ENCODE results near the gene WNT6. TPM values are rescaled to one million over a fixed set of nuclear protein-coding genes. Genes with fewer than 3 reads are reported as not detected.

WNT6 gene
- total RNA-seq, 1 experiment from 2014 or later = 1.4 TPM

- TF ChIP-seq EZH2 (IDR thresholded peaks at IDR 0.05) (no peak), MAX (IDR thresholded peaks at IDR 0.05) (no peak), ZBTB33 (IDR thresholded peaks at IDR 0.05; ENCODE audit: extremely low read depth, insufficient replicate concordance, low read length) (no peak), CBX3 (IDR thresholded peaks at IDR 0.05; ENCODE audit: low read depth) (no peak), SP1 (IDR thresholded peaks at IDR 0.05; ENCODE audit: low read depth) (no peak), POLR2AphosphoS5 (IDR thresholded peaks at IDR 0.05; ENCODE audit: low read depth, low read length) (no peak), POLR2A (IDR thresholded peaks at IDR 0.05; ENCODE audit: borderline replicate concordance, extremely low read depth, insufficient read depth, insufficient read length) (no peak), JUND (IDR thresholded peaks at IDR 0.05) (no peak), CTCF (IDR thresholded peaks at IDR 0.05 in 2 of 3, conservative IDR thresholded peaks at IDR 0.05 in 1 of 3; ENCODE audit: borderline replicate concordance in 1 of 3, insufficient read depth in 1 of 3, low read depth in 2 of 3, low read length in 2 of 3) (no peak), YY1 (IDR thresholded peaks at IDR 0.05; ENCODE audit: extremely low read depth, insufficient replicate concordance, low read depth, low read length) (no peak), TCF7L2 (IDR thresholded peaks at IDR 0.05; ENCODE audit: borderline replicate concordance, extremely low read depth, insufficient read depth, insufficient read length) (no peak), EGR1 (IDR thresholded peaks at IDR 0.05; ENCODE audit: low read depth) (no peak), ATF3 (IDR thresholded peaks at IDR 0.05) (no peak), CEBPB (IDR thresholded peaks at IDR 0.05; ENCODE audit: low read depth) (no peak), ZNF274 (IDR thresholded peaks at IDR 0.05; ENCODE audit: low read depth, low read length) (no peak), REST (IDR thresholded peaks at IDR 0.05; ENCODE audit: low read depth) (no peak), FOSL1 (IDR thresholded peaks at IDR 0.05; ENCODE audit: low read depth) (no peak), ZFX (IDR thresholded peaks at IDR 0.05) (no peak), SIN3A (IDR thresholded peaks at IDR 0.05; ENCODE audit: low read depth) (no peak), RAD21 (IDR thresholded peaks at IDR 0.05; ENCODE audit: low read depth) (no peak)
- H3K9me2 ChIP-seq (ENCODE audit: insufficient read depth) = no peaks in the 10 kb centered on the region
- H3K4me1 ChIP-seq (ENCODE audit: control insufficient read depth in 1 of 2, insufficient read depth in 2 of 2, low read length in 2 of 2) = peaks cover 5 to 14% of the 10 kb centered on the region in 2 experiments; a peak in 3 of 4 replicates
- H3K79me2 ChIP-seq (ENCODE audit: insufficient read depth, low read length) = no peaks in the 10 kb centered on the region
- intact Hi-C loops (cut with micrococcal nuclease) = loop anchor here (1.0 to 5.0 kb wide), 4 partner anchors 23 to 242 kb away; no protein-coding TSS in a partner anchor
- no peak overlapping the region for H3K4me3 ChIP-seq (replicated peaks in 1 of 2; ENCODE audit: low read depth in 1 of 2, low read length in 2 of 2)
- ChIA-PET RAD21 (ENCODE audit: low non-redundant PET in 1 of 2, low total read pairs in 2 of 2, uncharacterized antibody in 2 of 2, unreplicated experiment in 2 of 2) (interaction anchor here (0.6 to 3.4 kb wide), 4 partner anchors 15 to 39 kb away, joined by 3 to 48 read pairs (median 16); no protein-coding TSS in a partner anchor), POLR2A (interaction anchor here (1.0 to 2.0 kb wide), 2 partner anchors 18 to 20 kb away, joined by 3 to 7 read pairs; no protein-coding TSS in a partner anchor), CTCF (interaction anchor here (0.6 to 15.1 kb wide), 21 partner anchors 10 to 279 kb away, joined by 3 to 278 read pairs (median 4); partner anchors contain the start of genes CDK5R2 and WNT6)
- H2AFZ ChIP-seq (ENCODE audit: low read depth, low read length, poor library complexity, severe bottlenecking) = no peak overlapping the region
- no peak for ATAC-seq
- H3K27me3 ChIP-seq (ENCODE audit: insufficient read depth, low read length) = no peaks in the 10 kb centered on the region
- no peaks in the 10 kb centered on the region for H3K36me3 ChIP-seq (ENCODE audit: control insufficient read depth in 1 of 2, insufficient read depth in 2 of 2, low read length in 2 of 2)
- H3K4me2 ChIP-seq (ENCODE audit: low read length) = no peak overlapping the region
- BruUV-seq (replicated peaks) = no TSS peak
- no peak overlapping the region for H3K27ac ChIP-seq (ENCODE audit: low read depth, low read length)
- H3K9me3 ChIP-seq (ENCODE audit: control insufficient read depth in 1 of 2, insufficient read depth in 1 of 2, low read depth in 1 of 2, low read length in 2 of 2) = no peaks in the 10 kb centered on the region
- no peaks in the 10 kb centered on the region for H4K20me1 ChIP-seq (ENCODE audit: insufficient read depth)
- no peak for DNase-seq (ENCODE audit: low read depth, low spot score)
- H3K9ac ChIP-seq (ENCODE audit: low read length) = no peak overlapping the region
Observed at GRCh38 chr2:218875692-218876246, 16.2 kb downstream of the WNT6 start.

Data from HCT116 (cell line).